ENCODE measurements around the gene EFCAB8.
"Not testable (repeated sequence)": the region's sequence is repeated elsewhere in the genome, so short reads cannot be mapped to it uniquely, and the experiment has no call there.

The EFCAB8 gene

DNA sequence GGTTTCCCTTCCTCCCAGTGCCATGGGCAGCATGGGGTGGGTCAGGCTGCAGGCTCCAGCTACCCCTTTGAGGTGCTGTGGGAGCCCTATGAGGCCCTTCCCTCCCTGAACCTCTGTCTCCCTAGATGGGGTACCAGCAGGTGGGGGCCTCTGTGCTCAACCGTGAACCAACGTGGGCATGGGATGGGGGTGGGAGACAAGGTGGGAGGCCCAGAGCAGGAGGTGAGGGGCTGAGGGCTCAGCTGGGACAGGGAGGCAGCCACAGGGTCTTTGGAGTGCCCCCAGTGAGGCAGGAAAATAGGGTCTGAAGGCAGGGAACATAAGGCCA, 112.2 kb downstream of the EFCAB8 start:
- DNase-seq: no peak
- Histone ChIP-seq H3K36me3 (replicated peaks) (no peaks in the 10 kb centered on the region), H3K27me3 (replicated peaks) (no peaks in the 10 kb centered on the region), H3K4me3 (ENCODE audit: low read depth, low read length) (no peak overlapping the region), H3K27ac (no peak overlapping the region)
- in situ Hi-C loops (cut with HindIII; ENCODE audit: low pct_ligation_motif_present, low sequenced_read_pairs): no loop called here
- TF ChIP-seq, protein P1, sequence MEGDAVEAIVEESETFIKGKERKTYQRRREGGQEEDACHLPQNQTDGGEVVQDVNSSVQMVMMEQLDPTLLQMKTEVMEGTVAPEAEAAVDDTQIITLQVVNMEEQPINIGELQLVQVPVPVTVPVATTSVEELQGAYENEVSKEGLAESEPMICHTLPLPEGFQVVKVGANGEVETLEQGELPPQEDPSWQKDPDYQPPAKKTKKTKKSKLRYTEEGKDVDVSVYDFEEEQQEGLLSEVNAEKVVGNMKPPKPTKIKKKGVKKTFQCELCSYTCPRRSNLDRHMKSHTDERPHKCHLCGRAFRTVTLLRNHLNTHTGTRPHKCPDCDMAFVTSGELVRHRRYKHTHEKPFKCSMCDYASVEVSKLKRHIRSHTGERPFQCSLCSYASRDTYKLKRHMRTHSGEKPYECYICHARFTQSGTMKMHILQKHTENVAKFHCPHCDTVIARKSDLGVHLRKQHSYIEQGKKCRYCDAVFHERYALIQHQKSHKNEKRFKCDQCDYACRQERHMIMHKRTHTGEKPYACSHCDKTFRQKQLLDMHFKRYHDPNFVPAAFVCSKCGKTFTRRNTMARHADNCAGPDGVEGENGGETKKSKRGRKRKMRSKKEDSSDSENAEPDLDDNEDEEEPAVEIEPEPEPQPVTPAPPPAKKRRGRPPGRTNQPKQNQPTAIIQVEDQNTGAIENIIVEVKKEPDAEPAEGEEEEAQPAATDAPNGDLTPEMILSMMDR (IDR thresholded peaks at IDR 0.05; ENCODE audit: low read depth, low read length, missing control alignments): no peak

DNA sequence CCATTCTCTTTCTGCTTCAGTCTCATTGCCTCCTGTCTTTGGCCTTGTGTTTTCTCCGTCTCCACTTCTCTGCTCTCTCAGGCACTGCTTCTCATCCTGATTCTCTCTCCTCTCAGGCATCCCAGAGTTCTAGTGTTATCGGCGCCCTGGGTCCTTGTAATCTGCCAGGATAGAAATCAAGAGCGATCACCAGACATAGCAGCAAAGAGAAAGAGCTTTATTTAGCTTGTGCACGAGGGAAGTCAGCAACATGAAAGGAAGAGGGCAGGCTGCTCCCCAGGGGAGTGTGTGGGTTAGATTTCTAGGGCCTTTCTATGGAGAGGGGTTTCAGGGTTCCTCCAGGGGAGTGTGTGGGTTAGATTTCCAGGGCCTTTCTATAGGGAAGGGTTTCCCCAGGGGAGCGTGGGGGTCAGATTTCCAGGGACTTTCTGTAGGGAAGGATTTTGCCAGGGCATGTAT, 113.0 kb downstream of the EFCAB8 start:
- in situ Hi-C loops (cut with HindIII; ENCODE audit: low pct_ligation_motif_present, low sequenced_read_pairs): no loop called here
- DNase-seq: no peak
- TF ChIP-seq, protein P1 (IDR thresholded peaks at IDR 0.05; ENCODE audit: low read depth, low read length, missing control alignments): no peak
- H3K36me3 ChIP-seq (replicated peaks): no peaks in the 10 kb centered on the region
- H3K27ac ChIP-seq: no peak overlapping the region
- no peak overlapping the region for H3K4me3 ChIP-seq (ENCODE audit: low read depth, low read length)
- no peaks in the 10 kb centered on the region for H3K27me3 ChIP-seq (replicated peaks)

DNA sequence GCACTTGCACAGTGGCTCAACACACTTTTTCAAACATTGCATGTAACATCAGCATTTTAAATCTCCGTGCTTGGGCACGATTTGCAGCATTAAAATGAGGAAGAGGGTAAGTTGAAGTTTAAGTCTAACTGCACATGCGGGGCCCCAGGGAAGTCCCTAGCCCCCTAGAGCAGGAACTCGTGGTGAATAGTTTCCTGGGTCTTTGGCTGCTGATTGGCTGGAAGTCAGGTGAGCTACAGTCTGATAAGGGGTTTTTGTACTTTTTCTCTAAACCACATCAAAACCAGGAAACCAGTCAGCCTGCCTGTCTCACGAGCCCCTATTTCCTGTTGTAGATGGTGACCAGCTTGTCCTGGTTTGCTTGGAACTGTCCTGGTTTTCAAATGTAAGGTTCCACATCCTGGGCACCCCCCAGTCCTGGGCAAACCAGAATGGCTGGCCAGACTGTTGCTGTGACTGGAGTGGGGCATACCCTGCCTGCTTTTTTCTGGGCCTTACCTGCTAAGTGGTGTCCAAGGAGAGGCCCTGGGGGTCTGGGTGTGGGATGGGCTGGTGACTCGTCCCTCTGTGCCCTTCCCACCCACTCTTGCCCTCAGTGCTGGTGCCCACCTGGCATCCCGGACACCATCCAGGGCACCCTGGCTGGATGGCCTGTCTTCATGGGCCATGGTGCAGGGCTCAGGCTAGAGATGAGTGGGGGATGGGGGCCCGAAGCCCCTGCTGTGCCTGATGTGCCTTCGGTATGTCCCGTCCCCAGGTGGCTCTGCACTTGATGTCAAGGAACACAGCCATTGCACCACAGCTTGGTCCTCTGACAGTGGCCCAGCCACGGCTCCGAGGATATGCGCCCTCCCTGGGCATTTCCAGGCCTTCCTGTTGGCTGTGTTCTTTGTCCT, 113.7 kb downstream of the EFCAB8 start:
- TF ChIP-seq, protein P1 (IDR thresholded peaks at IDR 0.05; ENCODE audit: low read depth, low read length, missing control alignments): no peak
- in situ Hi-C loops (cut with HindIII; ENCODE audit: low pct_ligation_motif_present, low sequenced_read_pairs): no loop called here

DNA sequence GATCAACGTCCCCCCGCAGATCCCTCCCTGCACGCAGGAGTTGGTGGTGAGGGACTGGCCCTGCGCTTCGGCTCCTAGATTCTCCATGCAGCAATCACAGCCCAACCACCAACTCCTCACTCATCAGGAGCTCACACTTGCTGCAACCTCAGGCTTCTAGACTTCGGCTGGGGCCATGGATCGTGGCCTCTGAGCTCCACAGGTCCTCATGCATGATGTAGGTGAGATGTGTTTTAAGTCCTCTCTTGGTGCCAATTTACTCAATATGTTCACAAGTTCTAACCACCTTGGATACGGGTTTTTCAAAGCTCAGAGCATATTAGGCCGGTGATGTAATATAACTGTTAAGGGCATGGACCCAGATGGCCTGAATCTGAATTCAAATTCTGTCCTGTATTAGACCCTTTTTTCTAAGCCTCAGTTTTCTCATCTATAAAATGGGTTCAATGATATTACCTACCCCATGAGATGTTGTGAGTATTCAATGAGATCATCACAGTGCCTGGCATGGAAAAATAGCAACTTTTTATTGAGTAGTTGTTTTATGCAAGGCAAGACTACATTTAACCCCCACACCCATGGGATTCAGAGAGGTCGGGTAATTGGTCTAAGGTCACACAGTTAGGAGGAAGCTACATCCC, 114.5 kb downstream of the EFCAB8 start:
- H3K27ac ChIP-seq: no peak overlapping the region
- no peaks in the 10 kb centered on the region for H3K27me3 ChIP-seq (replicated peaks)
- in situ Hi-C loops (cut with HindIII; ENCODE audit: low pct_ligation_motif_present, low sequenced_read_pairs): no loop called here
- TF ChIP-seq, protein P1 (IDR thresholded peaks at IDR 0.05; ENCODE audit: low read depth, low read length, missing control alignments): no peak
- no peaks in the 10 kb centered on the region for H3K36me3 ChIP-seq (replicated peaks)
- DNase-seq: no peak
- no peak overlapping the region for H3K4me3 ChIP-seq (ENCODE audit: low read depth, low read length)

More for the DNA sequence above, 113.7 kb downstream of the EFCAB8 start:
- no peak overlapping the region for H3K4me3 ChIP-seq (ENCODE audit: low read depth, low read length)
- H3K36me3 ChIP-seq (replicated peaks): no peaks in the 10 kb centered on the region
- DNase-seq: no peak
- no peak overlapping the region for H3K27ac ChIP-seq
- no peaks in the 10 kb centered on the region for H3K27me3 ChIP-seq (replicated peaks)

DNA sequence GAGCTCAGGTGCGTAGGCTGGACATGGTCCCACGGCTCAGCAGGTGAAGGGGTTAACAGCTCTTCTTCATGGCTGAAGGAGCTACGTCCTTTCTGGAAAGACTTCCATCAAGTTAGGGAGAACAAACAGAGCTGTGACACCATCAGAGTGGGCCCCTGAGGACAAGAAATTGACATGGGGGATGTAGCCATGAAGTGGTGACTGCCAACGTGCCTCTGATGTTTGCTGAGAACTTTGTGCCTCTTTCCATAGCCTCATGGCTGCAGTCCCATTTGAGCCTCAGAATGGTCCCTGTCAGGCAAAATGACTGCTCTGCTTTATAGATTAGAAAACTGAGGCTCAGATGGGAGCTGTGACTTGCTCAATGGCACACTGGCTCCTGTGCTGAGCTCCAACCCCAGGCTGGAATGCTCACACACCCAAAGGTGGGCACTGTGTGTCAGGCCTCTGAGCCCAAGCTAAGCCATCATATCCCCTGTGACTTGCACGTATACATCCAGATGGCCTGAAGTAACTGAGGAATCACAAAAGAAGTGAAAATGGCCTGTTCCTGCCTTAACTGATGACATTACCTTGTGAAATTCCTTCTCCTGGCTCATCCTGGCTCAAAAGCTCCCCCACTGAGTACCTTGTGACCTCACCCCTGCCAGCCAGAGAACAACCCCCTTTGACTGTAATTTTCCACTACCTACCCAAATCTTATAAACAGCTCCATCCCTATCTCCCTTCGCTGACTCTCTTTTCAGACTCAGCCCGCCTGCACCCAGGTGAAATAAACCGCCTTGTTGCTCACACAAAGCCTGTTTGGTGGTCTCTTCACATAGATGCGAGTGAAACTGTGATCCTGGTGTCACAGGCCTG, 115.7 kb downstream of the EFCAB8 start:
- DNase-seq; H3K36me3 ChIP-seq (replicated peaks); H3K27me3 ChIP-seq (replicated peaks); in situ Hi-C loops (cut with HindIII; ENCODE audit: low pct_ligation_motif_present, low sequenced_read_pairs); H3K27ac ChIP-seq; H3K4me3 ChIP-seq (ENCODE audit: low read depth, low read length): not testable (repeated sequence)

DNA sequence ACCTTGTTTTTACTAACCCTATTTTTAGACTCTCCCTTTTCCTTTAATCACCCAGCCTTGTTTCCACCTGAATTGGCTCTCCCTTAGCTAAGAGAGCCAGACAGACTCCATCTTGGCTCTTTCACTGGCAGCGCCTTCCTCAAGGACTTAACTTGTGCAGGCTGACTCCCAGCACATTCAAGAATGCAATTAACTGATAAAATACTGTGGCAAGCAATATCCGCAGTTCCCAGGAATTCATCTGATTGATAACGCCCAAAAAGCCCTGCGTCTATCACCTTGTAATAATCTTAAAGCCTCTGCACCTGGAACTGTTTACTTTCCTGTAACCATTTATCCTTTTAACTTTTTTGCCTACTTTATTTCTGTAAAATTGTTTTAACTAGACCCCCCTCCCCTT, 116.4 kb downstream of the EFCAB8 start:
- H3K27ac ChIP-seq; in situ Hi-C loops (cut with HindIII; ENCODE audit: low pct_ligation_motif_present, low sequenced_read_pairs); H3K4me3 ChIP-seq (ENCODE audit: low read depth, low read length); DNase-seq; H3K36me3 ChIP-seq (replicated peaks); H3K27me3 ChIP-seq (replicated peaks): not testable (repeated sequence)
